GM23338 (cell line): ENCODE measurements around the gene ZNF346. TPM values are rescaled to one million over a fixed set of nuclear protein-coding genes. Genes with fewer than 3 reads are reported as not detected.

ENCODE experiments used
- ATAC-seq: fragments of 200-7000 bp; cut with Tn5 transposase; 3 replicates; pipeline ENCODE4 v1.9.1; 2020
- DNase-seq: peaks from one replicate; pipeline ENCODE4 v3.0.0-alpha.2; 2015; ENCODE audit warnings: low spot score
- H2AFZ ChIP-seq: fragments of 200-600 bp; sonication (generic); 2 replicates; pipeline ENCODE4 v1.8.0; 2016; ENCODE audit warnings: antibody characterized with exemption, mild to moderate bottlenecking, moderate library complexity
- H3F3A ChIP-seq: fragments of 200-600 bp; sonication (generic); replicated peaks from 2 replicates; pipeline ENCODE4 v1.8.0; 2017; ENCODE audit warnings: antibody characterized with exemption, mixed run types, low read depth
- H3K27ac ChIP-seq: fragments of 200-600 bp; sonication (generic); 2 replicates; pipeline ENCODE4 v1.6.1; 2016; ENCODE audit warnings: low read depth
- H3K27me3 ChIP-seq: fragments of 200-600 bp; sonication (generic); 2 replicates; pipeline ENCODE4 v1.8.0; 2016; ENCODE audit warnings: mild to moderate bottlenecking, mixed run types, moderate library complexity; ENCODE audit not compliant: insufficient read depth
- H3K36me3 ChIP-seq: fragments of 200-600 bp; sonication (generic); 2 replicates; pipeline ENCODE4 v1.8.0; 2016; ENCODE audit warnings: mild to moderate bottlenecking; ENCODE audit not compliant: insufficient read depth
- H3K4me1 ChIP-seq: fragments of 200-600 bp; sonication (generic); 2 replicates; pipeline ENCODE4 v1.8.0; 2016; ENCODE audit warnings: mild to moderate bottlenecking, moderate library complexity; ENCODE audit not compliant: insufficient read depth
- H3K4me2 ChIP-seq: fragments of 200-600 bp; sonication (generic); 2 replicates; pipeline ENCODE4 v1.7.1; 2017; ENCODE audit warnings: mixed run types
- H3K4me3 ChIP-seq: fragments of 200-600 bp; sonication (generic); 2 replicates; pipeline ENCODE4 v1.6.1; 2016; ENCODE audit warnings: mixed run types
- H3K79me2 ChIP-seq: fragments of 200-600 bp; sonication (generic); replicated peaks from 2 replicates; pipeline ENCODE4 v1.8.0; 2017; ENCODE audit warnings: mild to moderate bottlenecking; ENCODE audit not compliant: insufficient read depth
- H3K9me2 ChIP-seq: fragments of 200-600 bp; sonication (generic); 2 replicates; pipeline ENCODE4 v1.8.0; 2017; ENCODE audit not compliant: insufficient read depth
- H4K20me1 ChIP-seq: fragments of 200-600 bp; sonication (generic); replicated peaks from 2 replicates; pipeline ENCODE4 v1.8.0; 2017; ENCODE audit warnings: mild to moderate bottlenecking; ENCODE audit not compliant: insufficient read depth
- H3K27ac Mint-ChIP-seq: 2 replicates; pipeline ENCODE4 v1.8.0; 2020; ENCODE audit warnings: inconsistent platforms, mild to moderate bottlenecking, moderate library complexity, mixed read lengths
- H3K27me3 Mint-ChIP-seq: 3 replicates; pipeline ENCODE4 v1.8.0; 2022; ENCODE audit warnings: low read depth, mild to moderate bottlenecking, moderate library complexity, mixed read lengths, inconsistent platforms; ENCODE audit not compliant: insufficient read depth, poor library complexity
- H3K36me3 Mint-ChIP-seq: 3 replicates; pipeline ENCODE4 v1.8.0; 2021; ENCODE audit warnings: low read depth, mild to moderate bottlenecking, inconsistent platforms, moderate library complexity, mixed read lengths
- H3K4me1 Mint-ChIP-seq: 3 replicates; pipeline ENCODE4 v1.8.0; 2020; ENCODE audit warnings: mild to moderate bottlenecking, inconsistent platforms, mixed read lengths
- H3K4me3 Mint-ChIP-seq: 3 replicates; pipeline ENCODE4 v1.8.0; 2021; ENCODE audit warnings: moderate library complexity, mild to moderate bottlenecking, inconsistent platforms, mixed read lengths
- H3K9me3 Mint-ChIP-seq: 3 replicates; pipeline ENCODE4 v1.8.0; 2020; ENCODE audit warnings: moderate library complexity, mild to moderate bottlenecking, inconsistent platforms, mixed read lengths
- CREB1 ChIP-seq: fragments of 250-450 bp; sonication (Bioruptor Pico); IDR thresholded peaks from 2 replicates; pipeline ENCODE4 v1.5.0; 2020; ENCODE audit warnings: low read depth, mild to moderate bottlenecking, moderate library complexity
- CTCF ChIP-seq, 2 experiments: fragments of 200-600 bp in 1 of 2; sonication (generic) in 1 of 2; conservative IDR thresholded peaks; 2 replicates each; pipeline versions ENCODE4 v1.5.1 to v1.6.1; 2016 to 2017; ENCODE audit warnings: antibody characterized with exemption in 2 of 2, low read depth in 2 of 2, mild to moderate bottlenecking in 2 of 2, moderate library complexity in 1 of 2
- ETS1 ChIP-seq: IDR thresholded peaks from 2 replicates; pipeline ENCODE4 v1.6.1; 2016; ENCODE audit warnings: antibody characterized with exemption
- EZH2 ChIP-seq: fragments of 200-600 bp; sonication (generic); IDR thresholded peaks from one replicate; pipeline ENCODE4 v1.8.0; 2017; ENCODE audit warnings: antibody characterized with exemption, mild to moderate bottlenecking, low read depth; ENCODE audit not compliant: unreplicated experiment
- EZH2phosphoT487 ChIP-seq: fragments of 200-600 bp; sonication (generic); IDR thresholded peaks from one replicate; pipeline ENCODE4 v1.8.1; 2018; ENCODE audit warnings: antibody characterized with exemption; ENCODE audit not compliant: unreplicated experiment
- JUNB ChIP-seq: IDR thresholded peaks from one replicate; pipeline ENCODE4 v1.6.1; 2016; ENCODE audit warnings: antibody characterized with exemption; ENCODE audit not compliant: unreplicated experiment
- NANOG ChIP-seq: IDR thresholded peaks from 2 replicates; pipeline ENCODE4 v1.6.1; 2016; ENCODE audit warnings: antibody characterized with exemption, borderline replicate concordance
- POLR2AphosphoS5 ChIP-seq: IDR thresholded peaks from 2 replicates; pipeline ENCODE4 v1.6.1; 2016; ENCODE audit warnings: antibody characterized with exemption, low read depth
- REST ChIP-seq: IDR thresholded peaks from one replicate; pipeline ENCODE4 v1.6.1; 2018; ENCODE audit warnings: antibody characterized with exemption; ENCODE audit not compliant: unreplicated experiment
- STAT1 ChIP-seq: IDR thresholded peaks from one replicate; pipeline ENCODE4 v1.6.1; 2016; ENCODE audit warnings: antibody characterized with exemption; ENCODE audit not compliant: unreplicated experiment
- ZNF114 ChIP-seq: fragments of 250-450 bp; sonication (Bioruptor Pico); IDR thresholded peaks from 2 replicates; pipeline ENCODE4 v1.5.0; 2020; ENCODE audit warnings: mild to moderate bottlenecking, moderate library complexity
- ZNF331 ChIP-seq: fragments of 250-450 bp; sonication (Bioruptor Pico); IDR thresholded peaks from 2 replicates; pipeline ENCODE4 v1.5.0; 2020; ENCODE audit warnings: low read depth, mild to moderate bottlenecking, moderate library complexity
- ZNF462 ChIP-seq: fragments of 250-450 bp; sonication (Bioruptor Pico); IDR thresholded peaks from 2 replicates; pipeline ENCODE4 v1.5.0; 2020; ENCODE audit warnings: mild to moderate bottlenecking, moderate library complexity
- polyA plus RNA-seq: library from polyadenylated mRNA; unstranded; fragments of >200 nt; fragmentation: Nextera tagmentation; extraction: Ambion mirVana; gene quantifications from 2 replicates; pipeline ENCODE4 v1.2.1, GENCODE V29; 2016
- total RNA-seq: library from RNA; depleted of rRNA; stranded (reverse); fragments of >200 nt; shearing (Covaris generic); gene quantifications from 2 replicates; pipeline ENCODE4 v1.2.3, GENCODE V29; 2014

The ZNF346 gene
- total and polyA plus RNA-seq, 2 experiments from 2014 or later = 11.0 to 27.2 TPM

- H3K79me2 ChIP-seq = peaks cover 60% of the 10 kb centered on the region
- H3K27ac ChIP-seq = no peak overlapping the region
- peaks cover 15% of the 10 kb centered on the region; the same call in 1 of the 2 replicates for H3K4me1 ChIP-seq
- Mint-ChIP-seq H3K4me3 (peak overlapping the region; percentile 92), H3K36me3 (peaks cover 8% of the 10 kb centered on the region), H3K9me3 (no peaks in the 10 kb centered on the region), H3K4me1 (peaks cover 17% of the 10 kb centered on the region), H3K27ac (no peak overlapping the region), H3K27me3 (peaks cover 12% of the 10 kb centered on the region)
- H3K9me2 ChIP-seq = no peaks in the 10 kb centered on the region
- H3K27me3 ChIP-seq = no peaks in the 10 kb centered on the region
- H3K36me3 ChIP-seq = no peaks in the 10 kb centered on the region; the same call in 1 of the 2 replicates
- ATAC-seq = no peak
- H4K20me1 ChIP-seq = peaks cover 44% of the 10 kb centered on the region
- no peak for TF ChIP-seq NANOG
- no peak for TF ChIP-seq EZH2
- no peak for TF ChIP-seq ZNF331 (CRISPR knock-in tag)
- no peak for TF ChIP-seq EZH2phosphoT487
- TF ChIP-seq JUNB = no peak
- TF ChIP-seq ETS1 = no peak
- no peak for TF ChIP-seq POLR2AphosphoS5
- TF ChIP-seq REST = no peak
- TF ChIP-seq ZNF462 = no peak
- TF ChIP-seq ZNF114 (CRISPR knock-in tag) = no peak
- TF ChIP-seq CTCF (conservative IDR thresholded peaks at IDR 0.05; ENCODE audit: low read depth in 2 of 2) = no peak
- no peak for TF ChIP-seq STAT1
- no peak for TF ChIP-seq CREB1 (CRISPR knock-in tag)
- DNase-seq = no peak
- H3K4me2 ChIP-seq = peak overlapping the region; percentile 88
- H3K4me3 ChIP-seq = peak overlapping the region; percentile 96
- peaks cover 3% of the 10 kb centered on the region; the same call in 1 of the 2 replicates for H3F3A ChIP-seq
- no peak overlapping the region for H2AFZ ChIP-seq
Observed at GRCh38 chr5:177004961-177005360, 17.5 kb upstream of the ZNF346 start.
